Naive thymus-derived CD4-positive, alpha-beta T cell (primary cell): ENCODE data around the gene KDM4F. TPM values are rescaled to one million over a fixed set of nuclear protein-coding genes. Genes with fewer than 3 reads are reported as not detected.

Source experiments
- ATAC-seq: fragments of 150-1000 bp; cut with Tn5 transposase; 2 replicates; pipeline ENCODE4 v1.10.0; 2021; ENCODE audit warnings: mild to moderate bottlenecking, moderate library complexity
- CTCF ChIA-PET: fragments of 350-600 bp; sonication (Branson Sonifier 250); formaldehyde crosslinking; loops from one replicate; lab custom pipeline; 2021; ENCODE audit warnings: antibody characterized with exemption; lab: Charles Lee
- POLR2A ChIA-PET: fragments of 350-600 bp; sonication (Branson Sonifier 250); formaldehyde crosslinking; loops from one replicate; lab custom pipeline; 2021; ENCODE audit warnings: antibody characterized with exemption, inconsistent platforms; lab: Charles Lee
- DNase-seq, 9 donors: peaks; one replicate each; pipeline versions ENCODE4 v3.0.0 to v3.0.0-alpha.2; 2020 to 2022; ENCODE audit warnings: mixed read lengths in 1 of 9
- H3K27ac ChIP-seq: one replicate; pipeline ENCODE4 v1.7.0; 2013; ENCODE audit warnings: mild to moderate bottlenecking, low read depth, low read length, moderate library complexity
- H3K27me3 ChIP-seq, 2 donors: one replicate each; pipeline ENCODE4 v1.7.0; 2013; ENCODE audit warnings: low read length in 2 of 2, mild to moderate bottlenecking in 2 of 2, moderate library complexity in 2 of 2; ENCODE audit not compliant: control insufficient read depth in 2 of 2, insufficient read depth in 2 of 2
- H3K36me3 ChIP-seq, 3 experiments: 1 replicate in 2 of 3; 2 replicates in 1 of 3; pipeline ENCODE4 v1.7.0; 2013; ENCODE audit warnings: low read length in 3 of 3, mild to moderate bottlenecking in 3 of 3, moderate library complexity in 1 of 3; ENCODE audit not compliant: insufficient read depth in 3 of 3, control insufficient read depth in 2 of 3
- H3K4me1 ChIP-seq, 2 donors: one replicate each; pipeline ENCODE4 v1.7.0; 2013; ENCODE audit warnings: low read length in 2 of 2, mild to moderate bottlenecking in 2 of 2, moderate library complexity in 1 of 2; ENCODE audit not compliant: control insufficient read depth in 2 of 2, insufficient read depth in 2 of 2
- H3K4me3 ChIP-seq: 2 replicates; pipeline ENCODE4 v1.7.0; 2013; ENCODE audit warnings: mild to moderate bottlenecking, low read length
- H3K9me3 ChIP-seq, 3 experiments: 1 replicate in 2 of 3; 2 replicates in 1 of 3; pipeline ENCODE4 v1.7.0; 2013; ENCODE audit warnings: low read length in 3 of 3; ENCODE audit not compliant: control insufficient read depth in 2 of 3
- H3K27ac Mint-ChIP-seq, 9 donors: one replicate each; pipeline ENCODE4 v1.8.0; 2020 to 2022; ENCODE audit warnings: mixed read lengths in 9 of 9, mild to moderate bottlenecking in 8 of 9, moderate library complexity in 5 of 9, inconsistent platforms in 2 of 9
- H3K27me3 Mint-ChIP-seq, 5 donors: one replicate each; pipeline ENCODE4 v1.8.0; 2021 to 2022; ENCODE audit warnings: mixed read lengths in 5 of 5, mild to moderate bottlenecking in 1 of 5
- H3K36me3 Mint-ChIP-seq, 5 donors: one replicate each; pipeline ENCODE4 v1.8.0; 2020 to 2022; ENCODE audit warnings: mixed read lengths in 5 of 5, mild to moderate bottlenecking in 3 of 5, inconsistent platforms in 1 of 5
- H3K4me1 Mint-ChIP-seq, 7 donors: one replicate each; pipeline ENCODE4 v1.8.0; 2020 to 2022; ENCODE audit warnings: mixed read lengths in 7 of 7, mild to moderate bottlenecking in 3 of 7, inconsistent platforms in 1 of 7
- H3K4me3 Mint-ChIP-seq, 10 donors: one replicate each; pipeline ENCODE4 v1.8.0; 2020 to 2022; ENCODE audit warnings: mild to moderate bottlenecking in 10 of 10, mixed read lengths in 10 of 10, moderate library complexity in 6 of 10, inconsistent platforms in 2 of 10
- H3K9me3 Mint-ChIP-seq, 11 donors: one replicate each; pipeline ENCODE4 v1.8.0; 2020 to 2022; ENCODE audit warnings: mixed read lengths in 11 of 11, mild to moderate bottlenecking in 4 of 11, inconsistent platforms in 1 of 11, moderate library complexity in 1 of 11
- intact Hi-C, 2 donors: fragments of 100-400 bp; cut with micrococcal nuclease; formaldehyde crosslinking; loops; one replicate each; pipeline ENCODE4 v1.15.1; 2023
- polyA plus RNA-seq, 2 donors: library from polyadenylated mRNA; unstranded; fragments of 300-500 nt; fragmentation: Illumina TruSeq; gene quantifications; one replicate each; pipeline ENCODE4 v1.2.3, GENCODE V29; 2021
- total RNA-seq, 6 experiments: library from RNA in 5 of 6; stranded (reverse) in 5 of 6; gene quantifications; 1 replicate in 5 of 6; 2 replicates in 1 of 6; pipeline ENCODE4 v1.2.3 and lab custom pipeline; 2021 to 2026

KDM4F gene
- total and polyA plus RNA-seq, 7 experiments from 2014 or later, result not detected

DNA sequence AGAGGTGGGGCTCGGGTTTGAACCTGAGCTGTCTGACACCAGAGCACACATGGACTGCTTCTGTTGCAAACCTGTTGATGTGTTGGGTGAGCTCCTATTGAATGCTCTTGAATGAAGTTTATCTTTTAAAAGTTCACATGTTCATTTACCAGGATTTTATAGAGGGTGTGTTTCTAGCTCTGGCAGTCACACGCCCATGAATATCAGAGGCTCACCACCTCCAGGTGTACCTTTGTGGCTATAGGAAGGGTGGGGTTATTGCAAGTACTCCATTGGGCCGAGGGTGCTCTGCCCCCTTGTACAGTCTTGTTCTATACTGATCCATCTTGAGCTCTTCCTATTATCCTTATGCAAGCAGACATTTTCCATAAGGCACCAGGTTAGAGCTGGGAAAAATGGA lies 49.6 kb downstream of the KDM4F start:
- DNase-seq (no peak), ATAC-seq (no peak)
- H3K4me1 Mint-ChIP-seq, result peaks cover 6 to 36% (median 21%) of the 10 kb centered on the region in 7 donors
- Histone ChIP-seq H3K36me3 (no peaks in the 10 kb centered on the region), H3K4me3 (no peak overlapping the region), H3K9me3 (no peaks in the 10 kb centered on the region), H3K27me3 (no peaks in the 10 kb centered on the region), H3K27ac (no peak overlapping the region), H3K4me1 (peaks cover 0 to 11% of the 10 kb centered on the region in 2 donors)
- no peak overlapping the region for H3K27ac Mint-ChIP-seq
- H3K4me3 Mint-ChIP-seq, result no peak overlapping the region
- intact Hi-C loops, result no loop called here
- CTCF ChIA-PET, result interaction anchor here (0.7 kb wide), 1 partner anchor 1267 kb away, joined by 3 read pairs; no protein-coding TSS in a partner anchor
- H3K27me3 Mint-ChIP-seq, result no peaks in the 10 kb centered on the region
- peaks cover 0 to 2% (median 0%) of the 10 kb centered on the region in 11 donors for H3K9me3 Mint-ChIP-seq
- POLR2A ChIA-PET, result interaction anchor here (0.9 to 1.6 kb wide), 2 partner anchors 9 to 18 kb away, joined by 3 to 7 read pairs; partner anchors contain the start of gene ENDOD1
- H3K36me3 Mint-ChIP-seq, result peaks cover 7 to 42% (median 21%) of the 10 kb centered on the region in 5 donors

DNA sequence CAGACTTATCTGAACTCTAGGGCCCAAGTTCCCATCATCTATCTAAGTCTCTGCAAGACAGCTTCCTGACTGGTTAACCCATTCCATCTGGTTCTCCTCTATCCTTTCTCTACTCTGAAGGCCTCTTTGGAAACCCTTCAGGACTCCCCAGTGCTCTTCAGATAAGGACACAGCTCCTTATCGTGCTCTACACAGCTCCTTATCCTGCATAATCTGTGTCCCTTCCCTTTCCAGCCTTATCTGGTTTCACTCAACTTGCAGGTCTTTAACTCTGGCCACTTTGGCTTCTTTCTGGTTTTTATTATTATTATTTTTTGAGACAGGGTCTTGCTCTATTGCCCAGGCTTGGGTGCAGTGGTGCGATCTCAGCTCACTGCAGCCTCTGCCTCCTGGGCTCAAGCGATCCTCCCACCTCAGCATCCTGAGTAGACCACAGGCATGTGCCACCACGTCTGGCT lies 51.0 kb downstream of the KDM4F start:
- Mint-ChIP-seq H3K27me3 (no peaks in the 10 kb centered on the region), H3K27ac (no peak overlapping the region), H3K4me1 (peaks cover 9 to 31% (median 19%) of the 10 kb centered on the region in 7 donors), H3K36me3 (peaks cover 7 to 38% (median 21%) of the 10 kb centered on the region in 5 donors), H3K4me3 (no peak overlapping the region), H3K9me3 (peaks cover 0 to 2% (median 0%) of the 10 kb centered on the region in 11 donors)
- DNase-seq (no peak), ATAC-seq (no peak)
- ChIA-PET POLR2A (no interaction called here), CTCF (interaction anchor here (0.6 kb wide), 1 partner anchor 18 kb away, joined by 4 read pairs; no protein-coding TSS in a partner anchor)
- intact Hi-C loops, result loop anchor here in 1 of 2 donors (1.0 kb wide), 1 partner anchor 11 kb away; the partner anchor contains the start of gene ENDOD1
- Histone ChIP-seq H3K4me1 (peaks cover 0 to 11% of the 10 kb centered on the region in 2 donors), H3K27me3 (no peaks in the 10 kb centered on the region), H3K4me3 (no peak overlapping the region), H3K36me3 (no peaks in the 10 kb centered on the region), H3K27ac (no peak overlapping the region), H3K9me3 (no peaks in the 10 kb centered on the region)

Other genes with a start within 250 kb of the KDM4F start
- gene CWC15, start 75.9 kb upstream of the KDM4F start, total RNA-seq, result 10 to 100 TPM; 64.1 to 94.7 (median 66.8) TPM
- 10 to 100 TPM; 47.8 to 71.0 TPM for gene CWC15, start 75.9 kb upstream of the KDM4F start, polyA plus RNA-seq
- gene KDM4D, start 75.7 kb upstream of the KDM4F start, total RNA-seq, result under 1 TPM; 0.32 to 0.70 (median 0.68) TPM
- under 1 TPM; 0.44 to 0.66 TPM for gene KDM4D, start 75.7 kb upstream of the KDM4F start, polyA plus RNA-seq
- gene KDM4E, start 24.2 kb upstream of the KDM4F start, total RNA-seq, result not detected
- not detected for gene KDM4E, start 24.2 kb upstream of the KDM4F start, polyA plus RNA-seq
- 100 to 1,000 TPM in 2 of 5 experiments, 10 to 100 TPM in 3; 42.3 to 112 (median 53.4) TPM for gene SRSF8, start 17.5 kb downstream of the KDM4F start, total RNA-seq
- gene SRSF8, start 17.5 kb downstream of the KDM4F start, polyA plus RNA-seq, result 100 to 1,000 TPM in 1 of 2 donors, 10 to 100 TPM in 1; 86.2 to 116 TPM
- gene ENDOD1, start 40.4 kb downstream of the KDM4F start, total RNA-seq, result 10 to 100 TPM in 1 of 5 experiments, 1 to 10 TPM in 4; 4.7 to 23.2 (median 8.6) TPM
- 1 to 10 TPM; 5.3 to 6.0 TPM for gene ENDOD1, start 40.4 kb downstream of the KDM4F start, polyA plus RNA-seq
- gene SESN3, start 181.8 kb downstream of the KDM4F start, total RNA-seq, result 100 to 1,000 TPM in 3 of 5 experiments, 10 to 100 TPM in 2; 77.5 to 262 (median 133) TPM
- 1 to 10 TPM; 4.2 TPM for gene SESN3, start 181.8 kb downstream of the KDM4F start, polyA plus RNA-seq